DMS114 treated with DMSO at 0.1 percent for 48 hours (cell line): Measurements from ENCODE around the gene PKP1.

Experiments
- DNase-seq: peaks from one replicate; lab custom pipeline; 2025; ENCODE audit not compliant: unreplicated experiment; lab: John Stamatoyannopoulos, UW

Gene PKP1

GRCh38 chr1:201260648-201261311, 22.5 kb upstream of the PKP1 start:
- DNase-seq = no peak

- DNase-seq = no peak
These were observed 21.3 kb upstream of the PKP1 start for GRCh38 chr1:201261771-201262547.

GRCh38 chr1:201262963-201263608, 20.2 kb upstream of the PKP1 start:
- DNase-seq = no peak

GRCh38 chr1:201264072-201264471, 19.2 kb upstream of the PKP1 start:
- no peak for DNase-seq

GRCh38 chr1:201264554-201264953, 18.8 kb upstream of the PKP1 start:
- DNase-seq = no peak

- DNase-seq = no peak
These were observed 17.6 kb upstream of the PKP1 start for GRCh38 chr1:201265756-201266155.

GRCh38 chr1:201266276-201266675, 17.0 kb upstream of the PKP1 start:
- DNase-seq = no peak

- DNase-seq = no peak
These were observed 16.5 kb upstream of the PKP1 start for GRCh38 chr1:201266774-201267173.

- DNase-seq = no peak
These were observed 15.7 kb upstream of the PKP1 start for GRCh38 chr1:201267481-201268229.

GRCh38 chr1:201268604-201269151, 14.6 kb upstream of the PKP1 start:
- no peak for DNase-seq

- no peak for DNase-seq
These were observed 14.0 kb upstream of the PKP1 start for GRCh38 chr1:201269281-201269680.

GRCh38 chr1:201269900-201270410, 13.4 kb upstream of the PKP1 start:
- DNase-seq = no peak

- DNase-seq = no peak
These were observed 12.5 kb upstream of the PKP1 start for GRCh38 chr1:201270616-201271390.

- no peak for DNase-seq
These were observed 10.5 kb upstream of the PKP1 start for GRCh38 chr1:201272799-201273198.

- DNase-seq = no peak
These were observed 8.6 kb upstream of the PKP1 start for GRCh38 chr1:201274616-201275252.

GRCh38 chr1:201275253-201275666, 8.0 kb upstream of the PKP1 start:
- no peak for DNase-seq

- DNase-seq = no peak
These were observed 6.4 kb upstream of the PKP1 start for GRCh38 chr1:201276891-201277290.

- no peak for DNase-seq
These were observed 5.9 kb upstream of the PKP1 start for GRCh38 chr1:201277441-201277840.

GRCh38 chr1:201279313-201279712, 4.0 kb upstream of the PKP1 start:
- no peak for DNase-seq

GRCh38 chr1:201280884-201281283, 2.4 kb upstream of the PKP1 start:
- DNase-seq = no peak
